Breast epithelium (tissue), 4 donors: Measurements from ENCODE around the gene IGSF11. TPM values are rescaled to one million over a fixed set of nuclear protein-coding genes. Genes with fewer than 3 reads are reported as not detected.
"Not testable (repeated sequence)": the region's sequence is repeated elsewhere in the genome, so short reads cannot be mapped to it uniquely, and the experiment has no call there.

ENCODE experiments used
- DNase-seq, 2 donors: peaks; one replicate each; pipeline ENCODE4 v3.0.0-alpha.2; 2019; ENCODE audit warnings: low spot score in 2 of 2
- H3K27ac ChIP-seq, 2 donors: fragments of 200-600 bp; sonication (generic) in 1 of 2; one replicate each; pipeline ENCODE4 v1.5.1; 2016 to 2019; ENCODE audit warnings: mild to moderate bottlenecking in 1 of 2
- H3K27me3 ChIP-seq, 2 donors: fragments of 200-600 bp; sonication (generic) in 1 of 2; one replicate each; pipeline versions ENCODE4 v1.5.1 to v1.6.0; 2017 to 2019; ENCODE audit warnings: control low read depth in 1 of 2, mild to moderate bottlenecking in 1 of 2
- H3K36me3 ChIP-seq: fragments of 200-600 bp; one replicate; pipeline ENCODE4 v1.5.1; 2019
- H3K4me1 ChIP-seq, 2 donors: fragments of 200-600 bp; sonication (generic); one replicate each; pipeline ENCODE4 v1.5.1; 2016 to 2019; ENCODE audit warnings: control low read depth in 1 of 2
- H3K4me3 ChIP-seq, 3 donors: fragments of 200-600 bp; sonication (generic); 1 replicate in 2 of 3; 2 replicates in 1 of 3; pipeline ENCODE4 v1.5.1; 2016 to 2019; ENCODE audit warnings: mild to moderate bottlenecking in 3 of 3, moderate library complexity in 2 of 3
- H3K9me3 ChIP-seq, 2 donors: fragments of 200-600 bp; sonication (generic) in 1 of 2; one replicate each; pipeline ENCODE4 v1.5.1; 2016 to 2019; ENCODE audit warnings: control low read depth in 1 of 2
- POLR2A ChIP-seq: fragments of 450-650 bp; IDR thresholded peaks from one replicate; pipeline ENCODE4 v1.6.1; 2016; ENCODE audit warnings: antibody characterized with exemption, mild to moderate bottlenecking, moderate library complexity
- POLR2AphosphoS5 ChIP-seq, 3 donors: sonication (generic); formaldehyde crosslinking; IDR thresholded peaks; one replicate each; pipeline ENCODE4 v1.6.1; 2017; ENCODE audit warnings: antibody characterized with exemption in 3 of 3
- intact Hi-C: fragments of 100-400 bp; cut with DNase I; formaldehyde crosslinking; loops from one replicate; pipeline ENCODE4 v1.15.1; 2023; ENCODE audit warnings: low total_unique reads
- total RNA-seq, 3 donors: library from RNA; depleted of rRNA; stranded (reverse); fragments of >200 nt; gene quantifications; one replicate each; pipeline ENCODE4 v1.1.0, GENCODE V29; 2016
- TF ChIP-seq, protein P1 (sequence below), 3 donors: fragments of 450-650 bp; IDR thresholded peaks; one replicate each; pipeline ENCODE4 v1.5.1; 2016 to 2017; ENCODE audit warnings: antibody characterized with exemption in 3 of 3, mild to moderate bottlenecking in 3 of 3, moderate library complexity in 3 of 3

The IGSF11 gene
- total RNA-seq, 3 donors from 2014 or later: under 0.01 to 1.9 (median 1.3) TPM

DNA sequence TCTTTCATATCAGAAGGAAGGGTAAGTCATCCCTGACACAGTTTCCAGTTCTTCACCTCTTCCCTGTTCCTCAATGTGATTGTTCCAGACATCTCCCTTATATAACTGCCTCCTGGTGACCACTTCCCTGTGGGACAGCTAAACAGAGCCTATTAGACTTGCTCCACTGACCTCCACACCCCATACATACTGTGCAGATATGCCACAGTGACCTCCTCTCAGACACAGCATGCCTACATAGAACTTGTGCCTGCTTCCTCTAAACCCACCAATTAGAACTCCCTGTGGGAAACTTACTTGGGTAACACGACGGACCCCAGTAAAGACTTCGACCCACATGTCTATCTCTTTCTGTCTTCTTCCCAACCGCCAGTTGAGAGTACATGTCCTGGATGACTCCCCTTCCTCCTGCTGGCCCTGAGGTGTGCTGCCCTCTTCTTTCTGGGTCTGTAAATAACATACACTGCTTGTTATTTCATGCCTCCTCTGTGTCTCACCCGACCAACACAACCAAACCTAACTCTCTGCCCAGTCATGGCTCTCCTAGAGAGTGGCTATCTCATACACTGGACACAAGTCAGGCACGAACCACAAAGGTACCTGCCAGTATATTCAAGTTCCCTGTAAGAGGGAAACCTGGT is 53.0 kb downstream of the IGSF11 start:
- TF ChIP-seq POLR2AphosphoS5 (IDR thresholded peaks at IDR 0.05): no peak
- Histone ChIP-seq H3K36me3 (no peaks in the 10 kb centered on the region), H3K4me3 (no peak overlapping the region), H3K27ac (no peak overlapping the region), H3K27me3 (no peaks in the 10 kb centered on the region), H3K9me3 (no peaks in the 10 kb centered on the region), H3K4me1 (no peaks in the 10 kb centered on the region)
- no peak for DNase-seq
- intact Hi-C loops: no loop called here

DNA sequence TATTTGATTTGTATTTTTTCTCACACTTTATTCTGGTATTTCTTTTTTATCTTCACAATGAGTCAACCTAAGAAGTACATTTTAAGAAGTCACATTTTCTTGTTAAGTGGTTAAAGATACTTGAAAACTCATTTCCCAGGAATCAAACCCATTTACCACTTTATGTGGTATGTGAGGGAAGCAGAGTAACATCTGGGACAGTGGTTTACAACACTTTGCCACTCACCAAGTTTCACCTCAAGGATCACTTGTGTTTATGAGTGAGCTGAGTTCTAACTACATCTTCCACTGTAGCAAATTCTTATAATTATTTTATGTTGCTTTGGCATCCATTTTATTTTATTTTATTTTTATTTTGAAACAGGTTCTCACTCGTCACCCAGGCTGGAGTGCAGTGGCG is 53.8 kb downstream of the IGSF11 start:
- intact Hi-C loops: no loop called here
- no peaks in the 10 kb centered on the region for H3K9me3 ChIP-seq
- no peaks in the 10 kb centered on the region for H3K36me3 ChIP-seq
- H3K4me1 ChIP-seq: no peaks in the 10 kb centered on the region
- H3K27ac ChIP-seq: no peak overlapping the region
- TF ChIP-seq POLR2AphosphoS5 (IDR thresholded peaks at IDR 0.05): no peak
- TF ChIP-seq, protein P1, sequence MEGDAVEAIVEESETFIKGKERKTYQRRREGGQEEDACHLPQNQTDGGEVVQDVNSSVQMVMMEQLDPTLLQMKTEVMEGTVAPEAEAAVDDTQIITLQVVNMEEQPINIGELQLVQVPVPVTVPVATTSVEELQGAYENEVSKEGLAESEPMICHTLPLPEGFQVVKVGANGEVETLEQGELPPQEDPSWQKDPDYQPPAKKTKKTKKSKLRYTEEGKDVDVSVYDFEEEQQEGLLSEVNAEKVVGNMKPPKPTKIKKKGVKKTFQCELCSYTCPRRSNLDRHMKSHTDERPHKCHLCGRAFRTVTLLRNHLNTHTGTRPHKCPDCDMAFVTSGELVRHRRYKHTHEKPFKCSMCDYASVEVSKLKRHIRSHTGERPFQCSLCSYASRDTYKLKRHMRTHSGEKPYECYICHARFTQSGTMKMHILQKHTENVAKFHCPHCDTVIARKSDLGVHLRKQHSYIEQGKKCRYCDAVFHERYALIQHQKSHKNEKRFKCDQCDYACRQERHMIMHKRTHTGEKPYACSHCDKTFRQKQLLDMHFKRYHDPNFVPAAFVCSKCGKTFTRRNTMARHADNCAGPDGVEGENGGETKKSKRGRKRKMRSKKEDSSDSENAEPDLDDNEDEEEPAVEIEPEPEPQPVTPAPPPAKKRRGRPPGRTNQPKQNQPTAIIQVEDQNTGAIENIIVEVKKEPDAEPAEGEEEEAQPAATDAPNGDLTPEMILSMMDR (IDR thresholded peaks at IDR 0.05): no peak
- no peak for TF ChIP-seq POLR2A
- H3K27me3 ChIP-seq: no peaks in the 10 kb centered on the region
- no peak overlapping the region for H3K4me3 ChIP-seq
- no peak for DNase-seq

DNA sequence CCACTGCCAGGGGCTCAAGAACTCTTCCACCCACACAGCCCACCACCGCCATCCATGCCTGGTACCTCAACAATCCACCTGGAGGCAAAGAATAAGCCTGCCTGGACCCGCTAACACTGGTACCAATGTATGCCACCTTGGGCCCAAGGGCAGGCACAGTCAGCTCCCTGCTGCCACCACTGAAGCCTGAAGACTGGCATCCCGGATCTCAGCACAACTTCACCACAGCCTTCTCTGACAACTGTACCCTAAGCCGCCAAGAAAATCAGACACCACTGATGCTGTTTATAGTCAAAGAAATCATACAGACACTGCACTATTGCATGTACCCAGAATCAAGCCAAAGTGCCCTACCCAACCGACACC is 56.3 kb downstream of the IGSF11 start:
- no peaks in the 10 kb centered on the region for H3K36me3 ChIP-seq
- H3K27ac ChIP-seq: no peak overlapping the region
- no peaks in the 10 kb centered on the region for H3K9me3 ChIP-seq
- no peaks in the 10 kb centered on the region for H3K4me1 ChIP-seq
- intact Hi-C loops: no loop called here
- no peak overlapping the region for H3K4me3 ChIP-seq
- H3K27me3 ChIP-seq: no peaks in the 10 kb centered on the region
- TF ChIP-seq, protein P1 (IDR thresholded peaks at IDR 0.05): no peak
- no peak for TF ChIP-seq POLR2AphosphoS5 (IDR thresholded peaks at IDR 0.05)
- TF ChIP-seq POLR2A: no peak
- no peak for DNase-seq

DNA sequence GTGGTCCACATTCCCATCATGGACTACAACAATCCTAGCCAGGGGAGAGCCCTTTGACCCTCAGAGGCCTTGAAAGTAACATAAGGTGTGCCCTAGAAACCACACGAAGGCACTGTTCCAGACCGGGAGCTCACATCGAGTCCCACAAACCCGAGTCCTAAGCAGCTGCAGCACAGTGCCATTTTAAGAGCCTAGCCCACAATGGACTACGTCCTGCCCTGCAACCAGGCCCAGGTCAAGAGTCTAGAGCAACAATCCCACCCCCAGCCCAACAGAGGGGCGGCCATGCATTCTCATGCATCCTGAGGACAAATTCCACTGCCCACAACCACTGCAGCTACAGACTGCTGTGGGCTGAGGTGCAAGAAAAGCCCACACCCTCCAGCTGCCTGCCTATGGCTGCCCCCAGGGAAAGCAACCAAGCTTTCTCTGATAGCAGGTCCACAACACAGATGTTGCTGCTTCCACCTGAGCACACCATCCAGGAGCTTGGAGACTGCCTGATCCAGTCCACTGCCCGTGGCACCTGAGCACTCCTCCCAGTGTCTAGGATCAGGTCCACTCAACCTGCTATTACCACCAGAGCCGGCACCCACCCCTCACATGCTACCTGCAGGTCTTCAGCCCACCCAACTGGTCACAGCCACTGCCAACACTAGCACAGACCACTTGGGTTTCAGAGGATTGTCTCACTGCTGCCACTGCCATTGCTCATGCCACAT is 56.8 kb downstream of the IGSF11 start:
- no peaks in the 10 kb centered on the region for H3K27me3 ChIP-seq

DNA sequence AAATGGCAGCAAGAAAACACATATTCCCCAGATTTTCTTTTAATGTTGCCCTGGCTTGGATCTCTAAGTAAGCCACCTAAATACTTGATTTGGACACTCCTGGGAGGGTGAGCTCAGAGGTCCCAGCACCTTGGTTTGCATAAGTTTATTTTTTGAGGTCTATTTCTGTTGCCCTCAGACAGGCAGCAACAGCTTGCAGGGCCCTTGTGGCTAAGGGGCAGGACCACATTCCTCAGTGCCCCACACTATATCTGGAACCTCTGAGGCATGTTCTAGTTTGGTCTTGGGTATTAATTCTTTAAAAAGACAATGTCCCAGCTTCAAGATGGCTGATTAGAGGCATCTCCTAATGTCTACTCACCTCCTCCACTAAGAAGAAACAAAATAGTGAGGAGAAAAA is 57.5 kb downstream of the IGSF11 start:
- Histone ChIP-seq H3K4me1 (no peaks in the 10 kb centered on the region), H3K27me3 (no peaks in the 10 kb centered on the region), H3K4me3 (no peak overlapping the region), H3K27ac (no peak overlapping the region), H3K36me3 (no peaks in the 10 kb centered on the region), H3K9me3 (no peaks in the 10 kb centered on the region)
- no peak for TF ChIP-seq POLR2A
- intact Hi-C loops: no loop called here
- DNase-seq: no peak

More for the DNA sequence above, 56.8 kb downstream of the IGSF11 start:
- DNase-seq: no peak
- Histone ChIP-seq H3K27ac (no peak overlapping the region), H3K4me1 (no peaks in the 10 kb centered on the region), H3K4me3 (no peak overlapping the region), H3K36me3 (no peaks in the 10 kb centered on the region), H3K9me3 (no peaks in the 10 kb centered on the region)
- TF ChIP-seq, protein P1 (IDR thresholded peaks at IDR 0.05): no peak
- TF ChIP-seq POLR2AphosphoS5 (IDR thresholded peaks at IDR 0.05) (no peak), POLR2A (no peak)
- intact Hi-C loops: no loop called here

DNA sequence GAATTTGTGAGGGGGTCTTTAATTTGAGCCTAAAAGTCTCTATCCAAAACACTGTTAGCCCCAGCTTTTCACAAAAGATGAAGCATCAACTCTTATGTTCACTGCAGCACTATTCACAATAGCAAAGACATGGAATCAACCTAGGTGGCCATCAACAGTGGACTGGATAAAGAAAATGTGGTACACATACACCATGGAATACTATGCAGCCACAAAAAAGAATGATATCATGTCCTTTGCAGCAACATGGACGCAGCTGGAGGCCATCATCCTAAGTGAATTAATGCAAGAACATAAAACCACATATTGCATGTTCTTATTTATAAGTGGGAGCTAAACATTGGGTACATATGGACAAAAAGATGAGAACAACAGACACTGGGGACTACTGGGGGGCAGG is 59.2 kb downstream of the IGSF11 start:
- H3K4me3 ChIP-seq, H3K4me1 ChIP-seq, H3K36me3 ChIP-seq, H3K27ac ChIP-seq, DNase-seq, H3K9me3 ChIP-seq, intact Hi-C loops, H3K27me3 ChIP-seq: not testable (repeated sequence)
